GM12878 (cell line): ENCODE measurements around the gene PTPN12. TPM values are rescaled to one million over a fixed set of nuclear protein-coding genes. Genes with fewer than 3 reads are reported as not detected.

ENCODE experiments used
- ATAC-seq: fragments of 200-7000 bp; cut with Tn5 transposase; 3 replicates; pipeline ENCODE4 v1.9.1; 2020; ENCODE audit warnings: mild to moderate bottlenecking, moderate library complexity
- BruUV-seq: library from RNA; stranded (reverse); fragments of 400-500 nt; replicated peaks from 2 replicates; lab custom pipeline; 2021; lab: Mats Ljungman, UMichigan
- CTCF ChIA-PET: fragments of 300-600 bp; sonication (Branson Sonifier 250); formaldehyde crosslinking; extraction: SDS; loops from one replicate; lab custom pipeline; 2021; ENCODE audit warnings: inconsistent platforms; lab: Yijun Ruan, JAX
- POLR2A ChIA-PET: fragments of 350-600 bp; formaldehyde crosslinking; extraction: SDS; loops from one replicate; lab custom pipeline; 2021; ENCODE audit warnings: inconsistent platforms; lab: Charles Lee
- RAD21 ChIA-PET: fragments of 300-600 bp; sonication (Branson Sonifier 250); formaldehyde crosslinking; loops from one replicate; lab custom pipeline; 2023; ENCODE audit warnings: antibody characterized with exemption; ENCODE audit not compliant: unreplicated experiment; lab: Charles Lee
- SMC1A ChIA-PET: fragments of 300-600 bp; sonication (Branson Sonifier 250); formaldehyde crosslinking; loops from one replicate; lab custom pipeline; 2023; ENCODE audit not compliant: unreplicated experiment, uncharacterized antibody; lab: Charles Lee
- DNase-seq: peaks from one replicate; pipeline ENCODE4 v3.0.0-alpha.2; 2011; ENCODE audit warnings: low read depth, low spot score
- FAIRE-seq: peaks from 3 replicates; lab custom pipeline; 2011; peaks lifted over from hg19 to GRCh38; lab: Jason Lieb, UNC
- H2AFZ ChIP-seq: 2 replicates; pipeline ENCODE4 v1.6.0; 2011; ENCODE audit warnings: low read depth, low read length, control low read depth; ENCODE audit not compliant: control insufficient read depth
- H3K27ac ChIP-seq: 2 replicates; pipeline ENCODE4 v1.5.1; 2011; ENCODE audit warnings: control low read depth; ENCODE audit not compliant: control insufficient read depth, insufficient read depth
- H3K27me3 ChIP-seq, 2 experiments: replicated peaks in 1 of 2; 2 replicates each; pipeline versions ENCODE4 v1.6.0 to v1.6.1; 2011; ENCODE audit warnings: low read length in 1 of 2; ENCODE audit not compliant: control insufficient read depth in 2 of 2, insufficient read depth in 2 of 2
- H3K36me3 ChIP-seq, 2 experiments: 2 replicates each; pipeline ENCODE4 v1.5.1; 2011; ENCODE audit warnings: low read length in 1 of 2; ENCODE audit not compliant: control insufficient read depth in 2 of 2, insufficient read depth in 2 of 2
- H3K4me1 ChIP-seq: 2 replicates; pipeline ENCODE4 v1.6.1; 2011; ENCODE audit warnings: mild to moderate bottlenecking, low read length, moderate library complexity, mixed read lengths; ENCODE audit not compliant: control insufficient read depth, insufficient read depth
- H3K4me2 ChIP-seq: 2 replicates; pipeline ENCODE4 v1.6.0; 2011; ENCODE audit warnings: control low read depth; ENCODE audit not compliant: control insufficient read depth, insufficient read depth
- H3K4me3 ChIP-seq: fragments of 200-600 bp; sonication (generic); 2 replicates; pipeline ENCODE4 v1.5.1; 2016
- H3K79me2 ChIP-seq: 2 replicates; pipeline ENCODE4 v1.6.0; 2011; ENCODE audit warnings: low read length; ENCODE audit not compliant: control insufficient read depth, insufficient read depth
- H3K9ac ChIP-seq: 2 replicates; pipeline ENCODE4 v1.8.0; 2011; ENCODE audit warnings: low read length, control low read depth, mixed read lengths; ENCODE audit not compliant: control insufficient read depth, insufficient read depth
- H3K9me3 ChIP-seq: replicated peaks from 3 replicates; pipeline ENCODE4 v1.5.1; 2011; ENCODE audit warnings: mild to moderate bottlenecking, low read length; ENCODE audit not compliant: control insufficient read depth, insufficient read depth
- H4K20me1 ChIP-seq: 2 replicates; pipeline ENCODE4 v1.6.0; 2011; ENCODE audit not compliant: control insufficient read depth, insufficient read depth
- BACH1 ChIP-seq: fragments of 450-650 bp; IDR thresholded peaks from 2 replicates; pipeline ENCODE4 v1.6.1; 2017; ENCODE audit warnings: mild to moderate bottlenecking, borderline replicate concordance
- MEF2A ChIP-seq: IDR thresholded peaks from 2 replicates; pipeline ENCODE4 v1.6.1; 2011; ENCODE audit warnings: low read depth, mild to moderate bottlenecking, low read length, moderate library complexity; ENCODE audit not compliant: insufficient read depth
- SMAD1 ChIP-seq: fragments of 450-650 bp; IDR thresholded peaks from 2 replicates; pipeline ENCODE4 v1.6.1; 2018; ENCODE audit warnings: mild to moderate bottlenecking, low read depth; ENCODE audit not compliant: partially characterized antibody
- YBX1 ChIP-seq: fragments of 450-650 bp; IDR thresholded peaks from 2 replicates; pipeline ENCODE4 v1.6.1; 2016; ENCODE audit warnings: antibody characterized with exemption
- ZNF622 ChIP-seq: fragments of 450-650 bp; IDR thresholded peaks from 2 replicates; pipeline ENCODE4 v1.6.1; 2017; ENCODE audit warnings: mild to moderate bottlenecking, inconsistent platforms
- in situ Hi-C: fragments of 300-500 bp; cut with MboI; formaldehyde crosslinking; loops from 9 replicates; pipeline ENCODE4 v1.14.3; 2018; ENCODE audit warnings: mixed read lengths
- intact Hi-C: fragments of 100-400 bp; cut with micrococcal nuclease; formaldehyde crosslinking; loops from one replicate; pipeline ENCODE4 v1.14.2; 2022; ENCODE audit not compliant: unreplicated experiment
- polyA plus RNA-seq, 11 experiments: library from polyadenylated mRNA; depleted of rRNA in 4 of 11; unstranded in 6 of 11; stranded (reverse) in 5 of 11; fragments of >200 nt; fragmentation: Nextera tagmentation in 4 of 11; fragmentation: Illumina TruSeq in 1 of 11; extraction: Ambion mirVana in 4 of 11; extraction: Trizol in 1 of 11; gene quantifications; 1 replicate in 1 of 11; 2 replicates in 10 of 11; pipeline versions ENCODE4 v1.2.1 to v1.2.3, GENCODE V29; 2011 to 2016; ENCODE audit warnings: inconsistent platforms in 2 of 11, missing spikeins in 2 of 11, low read depth in 1 of 11
- total RNA-seq, 4 experiments: library from RNA; depleted of rRNA in 3 of 4; stranded (reverse); fragments of >200 nt in 3 of 4; fragmentation: Illumina TruSeq in 1 of 4; extraction: Trizol in 1 of 4; gene quantifications; 2 replicates each; pipeline versions ENCODE4 v1.2.1 to v1.2.3, GENCODE V29; 2013 to 2021
- TF ChIP-seq, protein P1 (sequence below): fragments of 450-650 bp; IDR thresholded peaks from 2 replicates; pipeline ENCODE4 v1.6.1; 2017; ENCODE audit warnings: mild to moderate bottlenecking

Gene PTPN12
- total and polyA plus RNA-seq, 10 of the 15 experiments (the other 5 are each of a cell fraction or from before 2014, with no cell fraction given), result 6.6 to 52.9 (median 17.4) TPM

DNA sequence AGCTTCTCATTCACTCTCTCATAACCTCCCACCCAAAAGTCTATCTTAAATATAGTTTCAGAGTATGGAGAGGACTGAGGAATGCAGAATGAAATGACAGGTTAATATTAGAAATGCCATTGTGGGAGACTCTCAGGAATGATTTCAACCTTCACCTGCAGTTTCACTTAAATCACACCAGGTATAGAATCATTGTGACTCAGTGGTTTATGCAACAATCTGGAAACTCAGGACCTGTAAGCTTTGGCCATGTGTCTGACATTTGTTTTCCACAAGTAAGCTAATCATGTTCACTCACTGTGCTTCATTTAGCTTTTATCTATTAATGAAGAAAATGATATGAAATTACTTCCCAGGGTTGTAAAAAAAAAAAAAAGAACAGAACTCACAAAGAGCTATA is 8.7 kb upstream of the PTPN12 start:
- intact Hi-C loops, result no loop called here
- ChIA-PET RAD21 (interaction anchor here (1.1 to 1.2 kb wide), 2 partner anchors 15 to 166 kb away, joined by 3 read pairs; no protein-coding TSS in a partner anchor), SMC1A (interaction anchor here (0.8 to 1.9 kb wide), 14 partner anchors 8 to 158 kb away, joined by 3 to 8 read pairs (median 4); no protein-coding TSS in a partner anchor), CTCF (interaction anchor here (0.7 to 2.2 kb wide), 6 partner anchors 10 to 123 kb away, joined by 3 to 5 read pairs (median 3); no protein-coding TSS in a partner anchor), POLR2A (interaction anchor here (0.7 to 1.2 kb wide), 3 partner anchors 11 to 169 kb away, joined by 3 to 4 read pairs (median 3); no protein-coding TSS in a partner anchor)
- FAIRE-seq (no peak), DNase-seq (no peak), ATAC-seq (no peak)
- in situ Hi-C loops, result no loop called here
- no TSS peak for BruUV-seq
- no peak overlapping the region for H3K4me3 ChIP-seq
- H3K27ac ChIP-seq, result no peak overlapping the region
- H3K4me1 ChIP-seq, result no peaks in the 10 kb centered on the region
- no peaks in the 10 kb centered on the region for H4K20me1 ChIP-seq
- H3K79me2 ChIP-seq, result no peaks in the 10 kb centered on the region
- no peaks in the 10 kb centered on the region for H3K36me3 ChIP-seq
- no peaks in the 10 kb centered on the region for H3K9me3 ChIP-seq
- no peaks in the 10 kb centered on the region for H3K27me3 ChIP-seq
- no peak overlapping the region for H3K4me2 ChIP-seq
- no peak overlapping the region for H3K9ac ChIP-seq
- no peak overlapping the region for H2AFZ ChIP-seq
- TF ChIP-seq MEF2A (no peak), YBX1 (no peak), ZNF622 (no peak), SMAD1 (no peak), BACH1 (no peak)
- TF ChIP-seq, protein P1, sequence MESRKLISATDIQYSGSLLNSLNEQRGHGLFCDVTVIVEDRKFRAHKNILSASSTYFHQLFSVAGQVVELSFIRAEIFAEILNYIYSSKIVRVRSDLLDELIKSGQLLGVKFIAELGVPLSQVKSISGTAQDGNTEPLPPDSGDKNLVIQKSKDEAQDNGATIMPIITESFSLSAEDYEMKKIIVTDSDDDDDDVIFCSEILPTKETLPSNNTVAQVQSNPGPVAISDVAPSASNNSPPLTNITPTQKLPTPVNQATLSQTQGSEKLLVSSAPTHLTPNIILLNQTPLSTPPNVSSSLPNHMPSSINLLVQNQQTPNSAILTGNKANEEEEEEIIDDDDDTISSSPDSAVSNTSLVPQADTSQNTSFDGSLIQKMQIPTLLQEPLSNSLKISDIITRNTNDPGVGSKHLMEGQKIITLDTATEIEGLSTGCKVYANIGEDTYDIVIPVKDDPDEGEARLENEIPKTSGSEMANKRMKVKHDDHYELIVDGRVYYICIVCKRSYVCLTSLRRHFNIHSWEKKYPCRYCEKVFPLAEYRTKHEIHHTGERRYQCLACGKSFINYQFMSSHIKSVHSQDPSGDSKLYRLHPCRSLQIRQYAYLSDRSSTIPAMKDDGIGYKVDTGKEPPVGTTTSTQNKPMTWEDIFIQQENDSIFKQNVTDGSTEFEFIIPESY, result no peak
